Transverse colon (tissue), 4 donors: Measurements from ENCODE around the gene DDX52. TPM values are rescaled to one million over a fixed set of nuclear protein-coding genes. Genes with fewer than 3 reads are reported as not detected.

Source experiments
- DNase-seq: peaks from one replicate; pipeline ENCODE4 v3.0.0-alpha.2; 2019
- H3K27ac ChIP-seq, 4 donors: fragments of 200-600 bp; sonication (generic); 2 replicates each; pipeline ENCODE4 v1.5.1; 2016 to 2018; ENCODE audit warnings: inconsistent platforms in 4 of 4
- H3K27me3 ChIP-seq: fragments of 200-600 bp; sonication (generic); 2 replicates; pipeline ENCODE4 v1.5.1; 2017; ENCODE audit warnings: inconsistent platforms
- H3K36me3 ChIP-seq, 4 donors: fragments of 200-600 bp; sonication (generic); 2 replicates each; pipeline ENCODE4 v1.5.1; 2017 to 2019; ENCODE audit warnings: inconsistent platforms in 4 of 4
- H3K4me1 ChIP-seq, 4 donors: fragments of 200-600 bp; sonication (generic); 2 replicates each; pipeline ENCODE4 v1.5.1; 2017 to 2020; ENCODE audit warnings: inconsistent platforms in 4 of 4
- H3K4me3 ChIP-seq, 4 donors: fragments of 200-600 bp; sonication (generic); 1 replicate in 1 of 4; 2 replicates in 3 of 4; pipeline versions ENCODE4 v1.5.1 to v1.6.1; 2017 to 2019; ENCODE audit warnings: inconsistent platforms in 4 of 4
- H3K9me3 ChIP-seq, 2 donors: fragments of 200-600 bp; sonication (generic); 2 replicates each; pipeline ENCODE4 v1.5.1; 2017 to 2019; ENCODE audit warnings: inconsistent platforms in 2 of 2
- EP300 ChIP-seq: sonication (generic); formaldehyde crosslinking; IDR thresholded peaks from one replicate; pipeline ENCODE4 v1.6.1; 2017; ENCODE audit warnings: antibody characterized with exemption, low read depth
- POLR2A ChIP-seq: fragments of 450-650 bp; IDR thresholded peaks from one replicate; pipeline ENCODE4 v1.6.1; 2016; ENCODE audit warnings: antibody characterized with exemption, mild to moderate bottlenecking, moderate library complexity
- POLR2AphosphoS5 ChIP-seq, 3 donors: sonication (generic); formaldehyde crosslinking; IDR thresholded peaks; one replicate each; pipeline ENCODE4 v1.6.1; 2016; ENCODE audit warnings: antibody characterized with exemption in 3 of 3
- WGBS, 2 donors: methylation state at CpG; one replicate each; pipeline ENCODE4 v1.1.5; 2018; ENCODE audit warnings: low coverage in 1 of 2; 5-methylcytosine and 5-hydroxymethylcytosine counted together
- in situ Hi-C, 4 donors: fragments of 200-750 bp; cut with MboI; loops; one replicate each; pipeline versions ENCODE4 v1.15.0 to v1.15.1; 2017; ENCODE audit warnings: low sequenced_read_pairs in 3 of 4, low pct_ligation_motif_present in 1 of 4, low pct_unique_long_range_greater_than_20kb in 1 of 4
- intact Hi-C: fragments of 100-400 bp; cut with DNase I; formaldehyde crosslinking; loops from one replicate; pipeline ENCODE4 v1.15.1; 2023; ENCODE audit warnings: low total_unique reads
- total RNA-seq, 4 donors: library from RNA; depleted of rRNA; stranded (reverse); fragments of >200 nt; gene quantifications; one replicate each; pipeline ENCODE4 v1.1.0, GENCODE V29; 2016
- TF ChIP-seq, protein P1 (sequence below), 5 experiments: fragments of 200-600 bp in 3 of 5; fragments of 450-650 bp in 2 of 5; sonication (generic) in 3 of 5; IDR thresholded peaks; 1 replicate in 2 of 5; 2 replicates in 3 of 5; pipeline ENCODE4 v1.5.1; 2016 to 2017; ENCODE audit warnings: antibody characterized with exemption in 5 of 5, inconsistent platforms in 3 of 5, mild to moderate bottlenecking in 2 of 5, moderate library complexity in 1 of 5

The DDX52 gene
- total RNA-seq, 4 donors from 2014 or later, result 4.9 to 30.4 (median 19.9) TPM

DNA sequence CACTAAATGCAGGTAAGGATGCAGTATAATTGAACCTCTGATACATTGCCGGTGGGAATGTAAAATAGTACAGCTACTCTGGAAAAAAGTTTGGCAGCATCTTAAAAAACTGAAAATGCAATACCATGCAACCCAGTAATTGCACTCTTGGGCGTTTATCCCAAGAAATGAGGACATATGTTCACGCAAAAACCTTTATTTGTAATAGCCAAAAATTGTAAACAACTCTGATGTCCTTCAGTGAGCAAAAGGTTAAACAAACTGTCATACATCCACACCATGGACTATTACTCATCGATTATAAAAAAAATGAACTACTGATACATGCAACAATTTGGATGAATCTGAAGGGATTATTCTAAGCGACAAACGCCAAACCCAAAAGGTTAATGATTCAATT lies 51.0 kb downstream of the DDX52 start:
- Histone ChIP-seq H3K27me3 (no peaks in the 10 kb centered on the region), H3K36me3 (peaks cover 0 to 29% (median 14%) of the 10 kb centered on the region in 4 donors), H3K4me3 (no peak overlapping the region), H3K4me1 (no peaks in the 10 kb centered on the region), H3K27ac (no peak overlapping the region), H3K9me3 (no peaks in the 10 kb centered on the region)
- in situ Hi-C loops (no loop called here), intact Hi-C loops (no loop called here)
- 53 to 76% methylated on average over 5 to 6 of the region's 6 CpGs for WGBS, 2 donors
- TF ChIP-seq EP300 (no peak), POLR2AphosphoS5 (IDR thresholded peaks at IDR 0.05) (no peak), POLR2A (no peak)
- TF ChIP-seq, protein P1, sequence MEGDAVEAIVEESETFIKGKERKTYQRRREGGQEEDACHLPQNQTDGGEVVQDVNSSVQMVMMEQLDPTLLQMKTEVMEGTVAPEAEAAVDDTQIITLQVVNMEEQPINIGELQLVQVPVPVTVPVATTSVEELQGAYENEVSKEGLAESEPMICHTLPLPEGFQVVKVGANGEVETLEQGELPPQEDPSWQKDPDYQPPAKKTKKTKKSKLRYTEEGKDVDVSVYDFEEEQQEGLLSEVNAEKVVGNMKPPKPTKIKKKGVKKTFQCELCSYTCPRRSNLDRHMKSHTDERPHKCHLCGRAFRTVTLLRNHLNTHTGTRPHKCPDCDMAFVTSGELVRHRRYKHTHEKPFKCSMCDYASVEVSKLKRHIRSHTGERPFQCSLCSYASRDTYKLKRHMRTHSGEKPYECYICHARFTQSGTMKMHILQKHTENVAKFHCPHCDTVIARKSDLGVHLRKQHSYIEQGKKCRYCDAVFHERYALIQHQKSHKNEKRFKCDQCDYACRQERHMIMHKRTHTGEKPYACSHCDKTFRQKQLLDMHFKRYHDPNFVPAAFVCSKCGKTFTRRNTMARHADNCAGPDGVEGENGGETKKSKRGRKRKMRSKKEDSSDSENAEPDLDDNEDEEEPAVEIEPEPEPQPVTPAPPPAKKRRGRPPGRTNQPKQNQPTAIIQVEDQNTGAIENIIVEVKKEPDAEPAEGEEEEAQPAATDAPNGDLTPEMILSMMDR (IDR thresholded peaks at IDR 0.05), result no peak
- DNase-seq, result no peak

DNA sequence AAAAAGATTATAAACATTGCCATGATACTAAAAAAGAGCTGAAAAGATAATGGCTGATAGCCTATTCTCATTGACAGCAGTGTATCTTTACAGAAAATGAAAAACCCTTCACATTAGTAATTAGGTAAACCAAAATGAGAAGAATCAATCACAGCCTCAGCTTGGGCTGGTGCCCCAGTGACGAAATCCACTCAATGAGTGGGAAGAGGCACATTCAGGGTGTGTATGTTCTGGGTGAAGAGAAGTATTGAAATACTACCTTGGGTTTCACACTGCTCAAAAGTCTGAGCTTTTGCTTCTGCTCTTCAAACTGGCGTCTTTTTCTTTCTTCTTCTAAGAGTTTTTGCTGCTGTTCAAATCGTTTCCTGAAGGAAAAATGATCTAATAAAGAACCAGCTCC lies 58.2 kb downstream of the DDX52 start:
- H3K9me3 ChIP-seq, result no peaks in the 10 kb centered on the region
- H3K27me3 ChIP-seq, result no peaks in the 10 kb centered on the region
- TF ChIP-seq, protein P1 (IDR thresholded peaks at IDR 0.05), result no peak
- no peak for TF ChIP-seq EP300
- H3K4me3 ChIP-seq, result no peak overlapping the region
- 96 to 100% methylated on average over 2 to 3 of the region's 3 CpGs for WGBS, 2 donors
- in situ Hi-C loops (no loop called here), intact Hi-C loops (no loop called here)
- no peak overlapping the region for H3K27ac ChIP-seq
- DNase-seq, result no peak
- peaks cover 0 to 64% (median 25%) of the 10 kb centered on the region in 4 donors for H3K36me3 ChIP-seq
- H3K4me1 ChIP-seq, result no peaks in the 10 kb centered on the region

DNA sequence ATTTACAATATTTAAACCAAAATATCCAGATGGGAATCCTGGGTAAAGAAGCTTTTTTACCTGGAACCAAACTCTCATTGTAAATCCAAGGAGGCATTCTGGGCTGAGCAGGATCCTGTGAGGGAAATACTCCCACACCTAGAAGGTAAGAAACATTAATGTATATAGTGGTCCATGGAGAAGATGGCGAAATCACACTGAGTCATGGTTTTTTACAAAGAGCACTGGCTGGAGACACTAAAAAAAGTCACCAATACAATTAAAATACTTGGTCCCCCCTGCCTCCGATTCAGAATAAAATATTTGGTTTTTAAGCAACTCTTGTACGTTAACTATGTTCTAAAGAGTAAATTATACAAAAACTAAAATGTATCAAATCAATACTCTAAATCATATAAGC lies 67.0 kb downstream of the DDX52 start:
- DNase-seq, result no peak
- no peaks in the 10 kb centered on the region for H3K27me3 ChIP-seq
- no peak overlapping the region for H3K27ac ChIP-seq
- H3K4me1 ChIP-seq, result no peaks in the 10 kb centered on the region
- intact Hi-C loops (no loop called here), in situ Hi-C loops (no loop called here)
- H3K9me3 ChIP-seq, result no peaks in the 10 kb centered on the region
- peaks cover 0 to 56% (median 15%) of the 10 kb centered on the region in 4 donors for H3K36me3 ChIP-seq
- TF ChIP-seq, protein P1 (IDR thresholded peaks at IDR 0.05), result no peak
- no peak for TF ChIP-seq POLR2AphosphoS5 (IDR thresholded peaks at IDR 0.05)
- no peak for TF ChIP-seq EP300
- no peak for TF ChIP-seq POLR2A
- H3K4me3 ChIP-seq, result no peak overlapping the region
- 91 to 100% methylated on average over 3 of the region's 3 CpGs for WGBS, 2 donors

DNA sequence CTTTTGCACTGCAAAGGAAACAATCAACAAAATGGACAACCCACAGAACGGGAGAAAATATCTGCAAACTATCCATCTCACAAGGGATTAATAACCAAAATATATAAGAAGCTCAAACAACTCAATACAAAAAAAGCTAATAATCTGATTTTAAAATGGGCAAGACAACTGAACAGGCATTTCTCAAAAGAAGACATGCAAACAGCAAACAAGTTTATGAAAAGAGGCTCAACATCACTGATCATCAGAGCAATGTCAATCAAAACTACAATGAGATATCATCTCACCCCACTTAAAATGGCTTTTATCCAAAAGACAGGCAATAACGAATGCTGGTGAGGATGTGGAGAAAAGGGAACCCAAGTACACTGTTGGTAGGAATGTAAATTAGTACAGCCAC lies 68.8 kb downstream of the DDX52 start:
- in situ Hi-C loops, result no loop called here
- H3K36me3 ChIP-seq, result peaks cover 0 to 57% (median 18%) of the 10 kb centered on the region in 4 donors

More for the DNA sequence above, 68.8 kb downstream of the DDX52 start:
- H3K4me3 ChIP-seq, result no peak overlapping the region
- no peak for DNase-seq
- 81 to 98% methylated on average over 2 of the region's 2 CpGs for WGBS, 2 donors
- no peaks in the 10 kb centered on the region for H3K9me3 ChIP-seq
- no peak for TF ChIP-seq EP300
- no peak for TF ChIP-seq POLR2A
- TF ChIP-seq, protein P1 (IDR thresholded peaks at IDR 0.05), result no peak
- no peak for TF ChIP-seq POLR2AphosphoS5 (IDR thresholded peaks at IDR 0.05)
- no peaks in the 10 kb centered on the region for H3K27me3 ChIP-seq
- no peaks in the 10 kb centered on the region for H3K4me1 ChIP-seq
- H3K27ac ChIP-seq, result no peak overlapping the region
- intact Hi-C loops, result no loop called here
